T-helper 1 cell treated with Interleukin-12 subunit alpha and Interleukin-12 subunit beta and Interleukin-4 antibody, amounts not matched to agents 30 μg/mL and 1 μg/mL, for 36 hours (primary cell): Measurements from ENCODE around the gene SLAMF6.
A peak's percentile ranks its signal among the peaks of the same experiment; 100 is the strongest.
"Not testable (repeated sequence)": the region's sequence is repeated elsewhere in the genome, so short reads cannot be mapped to it uniquely, and the experiment has no call there.

ENCODE experiments used
- H3K27ac Mint-ChIP-seq: one replicate; pipeline ENCODE4 v1.8.0; 2021; ENCODE audit warnings: mild to moderate bottlenecking, mixed read lengths
- H3K27me3 Mint-ChIP-seq: one replicate; pipeline ENCODE4 v1.8.0; 2021; ENCODE audit warnings: low read depth, mixed read lengths
- H3K36me3 Mint-ChIP-seq: one replicate; pipeline ENCODE4 v1.8.0; 2021; ENCODE audit warnings: low read depth, mixed read lengths
- H3K4me1 Mint-ChIP-seq: one replicate; pipeline ENCODE4 v1.8.0; 2021; ENCODE audit warnings: low read depth, mixed read lengths
- H3K4me3 Mint-ChIP-seq: one replicate; pipeline ENCODE4 v1.8.0; 2021; ENCODE audit warnings: mild to moderate bottlenecking, moderate library complexity, mixed read lengths
- H3K9me3 Mint-ChIP-seq: one replicate; pipeline ENCODE4 v1.8.0; 2021; ENCODE audit warnings: mixed read lengths

SLAMF6 gene

GRCh38 chr1:160522622-160523345 is at the start of gene SLAMF6:
TSS of gene SLAMF6 (minus strand) at chr1:160523255. CDS start at chr1:160523192, 63 bp downstream.
- H3K4me3 Mint-ChIP-seq, result peak within 1 kb of the TSS; percentile 85
- peak within 1 kb of the TSS; percentile 89 for H3K27ac Mint-ChIP-seq
- H3K27me3 Mint-ChIP-seq, result no peaks in the 10 kb centered on the region
- peaks cover 24% of the 10 kb centered on the region for H3K9me3 Mint-ChIP-seq
- peaks cover 55% of the 10 kb centered on the region for H3K4me1 Mint-ChIP-seq
- H3K36me3 Mint-ChIP-seq, result peaks cover 30% of the 10 kb centered on the region

GRCh38 chr1:160570840-160571239 is 47.8 kb upstream of the SLAMF6 start:
- Mint-ChIP-seq H3K9me3 (peaks cover 9% of the 10 kb centered on the region), H3K27ac (peak overlapping the region; percentile 28), H3K4me3 (no peak overlapping the region), H3K4me1 (peaks cover 72% of the 10 kb centered on the region), H3K27me3 (no peaks in the 10 kb centered on the region), H3K36me3 (peaks cover 39% of the 10 kb centered on the region)

GRCh38 chr1:160569806-160570205 is 46.8 kb upstream of the SLAMF6 start:
- peaks cover 9% of the 10 kb centered on the region for H3K9me3 Mint-ChIP-seq
- H3K36me3 Mint-ChIP-seq, result peaks cover 44% of the 10 kb centered on the region
- peaks cover 71% of the 10 kb centered on the region for H3K4me1 Mint-ChIP-seq
- no peaks in the 10 kb centered on the region for H3K27me3 Mint-ChIP-seq
- peak overlapping the region; percentile 19 for H3K4me3 Mint-ChIP-seq
- H3K27ac Mint-ChIP-seq, result peak overlapping the region; percentile 3

- peaks cover 63% of the 10 kb centered on the region for H3K4me1 Mint-ChIP-seq
- H3K9me3 Mint-ChIP-seq, result peaks cover 14% of the 10 kb centered on the region
- H3K27ac Mint-ChIP-seq, result peak overlapping the region; percentile 85
- H3K4me3 Mint-ChIP-seq, result peak overlapping the region; percentile 75
- peaks cover 44% of the 10 kb centered on the region for H3K36me3 Mint-ChIP-seq
- no peaks in the 10 kb centered on the region for H3K27me3 Mint-ChIP-seq
Measured at GRCh38 chr1:160567858-160568682, 45.0 kb upstream of the SLAMF6 start.

GRCh38 chr1:160567341-160567740 is 44.3 kb upstream of the SLAMF6 start:
- H3K9me3 Mint-ChIP-seq, result peaks cover 21% of the 10 kb centered on the region
- H3K27me3 Mint-ChIP-seq, result no peaks in the 10 kb centered on the region
- no peak overlapping the region for H3K4me3 Mint-ChIP-seq
- H3K4me1 Mint-ChIP-seq, result peaks cover 59% of the 10 kb centered on the region
- peak overlapping the region; percentile 85 for H3K27ac Mint-ChIP-seq
- peaks cover 50% of the 10 kb centered on the region for H3K36me3 Mint-ChIP-seq

GRCh38 chr1:160565564-160565963 is 42.5 kb upstream of the SLAMF6 start:
- Mint-ChIP-seq H3K4me3 (no peak overlapping the region), H3K36me3 (peaks cover 44% of the 10 kb centered on the region), H3K27ac (peak overlapping the region; percentile 49)

GRCh38 chr1:160563230-160563629 is 40.2 kb upstream of the SLAMF6 start:
- not testable (repeated sequence) for H3K27ac Mint-ChIP-seq, H3K4me3 Mint-ChIP-seq, H3K27me3 Mint-ChIP-seq
- Mint-ChIP-seq H3K9me3 (peaks cover 30% of the 10 kb centered on the region), H3K4me1 (peaks cover 68% of the 10 kb centered on the region), H3K36me3 (peaks cover 49% of the 10 kb centered on the region)

More at GRCh38 chr1:160565564-160565963, 42.5 kb upstream of the SLAMF6 start:
- Mint-ChIP-seq H3K4me1 (peaks cover 58% of the 10 kb centered on the region), H3K9me3 (peaks cover 19% of the 10 kb centered on the region), H3K27me3 (no peaks in the 10 kb centered on the region)

- peaks cover 65% of the 10 kb centered on the region for H3K4me1 Mint-ChIP-seq
- H3K9me3 Mint-ChIP-seq, result peaks cover 30% of the 10 kb centered on the region
- peaks cover 45% of the 10 kb centered on the region for H3K36me3 Mint-ChIP-seq
- H3K4me3 Mint-ChIP-seq, H3K27me3 Mint-ChIP-seq, H3K27ac Mint-ChIP-seq: not testable (repeated sequence)
Measured at GRCh38 chr1:160562745-160563144, 39.7 kb upstream of the SLAMF6 start.

GRCh38 chr1:160560806-160561205 is 37.8 kb upstream of the SLAMF6 start:
- peaks cover 51% of the 10 kb centered on the region for H3K4me1 Mint-ChIP-seq
- H3K9me3 Mint-ChIP-seq, result peaks cover 30% of the 10 kb centered on the region
- no peaks in the 10 kb centered on the region for H3K27me3 Mint-ChIP-seq
- peaks cover 47% of the 10 kb centered on the region for H3K36me3 Mint-ChIP-seq
- H3K4me3 Mint-ChIP-seq, result peak overlapping the region; percentile 71
- H3K27ac Mint-ChIP-seq, result peak overlapping the region; percentile 75

GRCh38 chr1:160560045-160560705 is 37.1 kb upstream of the SLAMF6 start:
- Mint-ChIP-seq H3K36me3 (peaks cover 43% of the 10 kb centered on the region), H3K27me3 (no peaks in the 10 kb centered on the region), H3K4me3 (peak overlapping the region; percentile 71), H3K27ac (peak overlapping the region; percentile 75), H3K9me3 (peaks cover 30% of the 10 kb centered on the region), H3K4me1 (peaks cover 44% of the 10 kb centered on the region)

- not testable (repeated sequence) for H3K27me3 Mint-ChIP-seq
- Mint-ChIP-seq H3K27ac (peak overlapping the region; percentile 4), H3K4me3 (peak overlapping the region; percentile 56), H3K9me3 (peaks cover 30% of the 10 kb centered on the region), H3K36me3 (peaks cover 38% of the 10 kb centered on the region), H3K4me1 (peaks cover 38% of the 10 kb centered on the region)
Measured at GRCh38 chr1:160559437-160559836, 36.4 kb upstream of the SLAMF6 start.

- H3K36me3 Mint-ChIP-seq, result peaks cover 38% of the 10 kb centered on the region
- peaks cover 30% of the 10 kb centered on the region for H3K9me3 Mint-ChIP-seq
- peaks cover 37% of the 10 kb centered on the region for H3K4me1 Mint-ChIP-seq
- H3K27ac Mint-ChIP-seq, result peak overlapping the region; percentile 43
- H3K27me3 Mint-ChIP-seq, result no peaks in the 10 kb centered on the region
- peak overlapping the region; percentile 48 for H3K4me3 Mint-ChIP-seq
Measured at GRCh38 chr1:160558660-160559380, 35.8 kb upstream of the SLAMF6 start.

- peaks cover 31% of the 10 kb centered on the region for H3K36me3 Mint-ChIP-seq
- no peaks in the 10 kb centered on the region for H3K27me3 Mint-ChIP-seq
- no peak overlapping the region for H3K4me3 Mint-ChIP-seq
- no peak overlapping the region for H3K27ac Mint-ChIP-seq
- peaks cover 3% of the 10 kb centered on the region for H3K9me3 Mint-ChIP-seq
- H3K4me1 Mint-ChIP-seq, result peaks cover 20% of the 10 kb centered on the region
Measured at GRCh38 chr1:160553778-160554177, 30.7 kb upstream of the SLAMF6 start.

GRCh38 chr1:160552425-160552824 is 29.4 kb upstream of the SLAMF6 start:
- Mint-ChIP-seq H3K4me1 (peaks cover 13% of the 10 kb centered on the region), H3K36me3 (peaks cover 27% of the 10 kb centered on the region), H3K27ac (no peak overlapping the region)

More at GRCh38 chr1:160552425-160552824, 29.4 kb upstream of the SLAMF6 start:
- Mint-ChIP-seq H3K27me3 (no peaks in the 10 kb centered on the region), H3K4me3 (no peak overlapping the region), H3K9me3 (no peaks in the 10 kb centered on the region)
